Hepatocyte (in vitro differentiated cells): Measurements from ENCODE around the gene VWF.

Experiments used
- EZH2 ChIP-seq: fragments of 200-600 bp; sonication (generic); IDR thresholded peaks from 2 replicates; pipeline ENCODE4 v1.6.1; 2016; ENCODE audit warnings: antibody characterized with exemption, mild to moderate bottlenecking, borderline replicate concordance
- EZH2phosphoT487 ChIP-seq: fragments of 200-600 bp; sonication (generic); IDR thresholded peaks from one replicate; pipeline ENCODE4 v1.6.1; 2018; ENCODE audit warnings: antibody characterized with exemption, mild to moderate bottlenecking, low read depth, moderate library complexity; ENCODE audit not compliant: unreplicated experiment, severe bottlenecking
- TF ChIP-seq, protein P1 (sequence below): fragments of 200-600 bp; sonication (generic); IDR thresholded peaks from 2 replicates; pipeline ENCODE4 v1.5.1; 2016; ENCODE audit warnings: antibody characterized with exemption, mild to moderate bottlenecking; ENCODE audit not compliant: poor library complexity

DNA sequence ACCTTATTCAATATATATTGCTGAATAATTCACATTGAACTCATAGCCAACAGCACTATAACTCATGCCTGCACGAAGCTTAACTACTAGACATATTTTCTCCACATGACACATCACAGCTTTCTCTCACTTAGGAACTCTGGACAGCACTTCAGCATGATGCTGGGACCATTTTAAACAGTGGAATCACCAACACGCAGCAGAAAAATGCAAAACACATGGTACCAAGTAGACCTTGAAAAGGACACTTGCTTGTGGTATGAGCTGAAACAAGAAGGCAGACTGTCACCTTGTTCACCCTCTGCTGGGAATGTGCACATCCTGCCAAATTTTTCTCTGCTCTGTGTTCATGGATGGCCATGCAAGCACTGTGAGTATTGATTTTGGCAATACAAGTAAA, 40.9 kb upstream of the VWF start:
- TF ChIP-seq, protein P1, sequence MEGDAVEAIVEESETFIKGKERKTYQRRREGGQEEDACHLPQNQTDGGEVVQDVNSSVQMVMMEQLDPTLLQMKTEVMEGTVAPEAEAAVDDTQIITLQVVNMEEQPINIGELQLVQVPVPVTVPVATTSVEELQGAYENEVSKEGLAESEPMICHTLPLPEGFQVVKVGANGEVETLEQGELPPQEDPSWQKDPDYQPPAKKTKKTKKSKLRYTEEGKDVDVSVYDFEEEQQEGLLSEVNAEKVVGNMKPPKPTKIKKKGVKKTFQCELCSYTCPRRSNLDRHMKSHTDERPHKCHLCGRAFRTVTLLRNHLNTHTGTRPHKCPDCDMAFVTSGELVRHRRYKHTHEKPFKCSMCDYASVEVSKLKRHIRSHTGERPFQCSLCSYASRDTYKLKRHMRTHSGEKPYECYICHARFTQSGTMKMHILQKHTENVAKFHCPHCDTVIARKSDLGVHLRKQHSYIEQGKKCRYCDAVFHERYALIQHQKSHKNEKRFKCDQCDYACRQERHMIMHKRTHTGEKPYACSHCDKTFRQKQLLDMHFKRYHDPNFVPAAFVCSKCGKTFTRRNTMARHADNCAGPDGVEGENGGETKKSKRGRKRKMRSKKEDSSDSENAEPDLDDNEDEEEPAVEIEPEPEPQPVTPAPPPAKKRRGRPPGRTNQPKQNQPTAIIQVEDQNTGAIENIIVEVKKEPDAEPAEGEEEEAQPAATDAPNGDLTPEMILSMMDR = no peak
- TF ChIP-seq EZH2 = no peak
- no peak for TF ChIP-seq EZH2phosphoT487
